Femur (tissue), 1 donor: ENCODE measurements around the gene ADAMTS15.

Experiments
- DNase-seq: peaks from one replicate; pipeline ENCODE4 v3.0.0-alpha.2; 2017

Gene ADAMTS15

GRCh38 chr11:130462101-130462885, 13.8 kb downstream of the ADAMTS15 start:
- no peak for DNase-seq

GRCh38 chr11:130462931-130463330, 14.5 kb downstream of the ADAMTS15 start:
- no peak for DNase-seq

GRCh38 chr11:130464291-130464812, 15.9 kb downstream of the ADAMTS15 start:
- DNase-seq: no peak

- DNase-seq: no peak
Observed at GRCh38 chr11:130465263-130465662, 16.8 kb downstream of the ADAMTS15 start.

GRCh38 chr11:130467116-130467900, 18.9 kb downstream of the ADAMTS15 start:
- DNase-seq: no peak

- peak; percentile 4 for DNase-seq
Observed at GRCh38 chr11:130469181-130469580, 20.7 kb downstream of the ADAMTS15 start.

GRCh38 chr11:130470832-130471706, 22.6 kb downstream of the ADAMTS15 start:
- peak; percentile 9 for DNase-seq

GRCh38 chr11:130471731-130472433, 23.4 kb downstream of the ADAMTS15 start:
- no peak for DNase-seq

GRCh38 chr11:130472434-130472961, 24.1 kb downstream of the ADAMTS15 start:
- DNase-seq: no peak

GRCh38 chr11:130473056-130473794, 24.8 kb downstream of the ADAMTS15 start:
- no peak for DNase-seq

- DNase-seq: no peak
Observed at GRCh38 chr11:130473795-130474377, 25.4 kb downstream of the ADAMTS15 start.

GRCh38 chr11:130474637-130475400, 26.4 kb downstream of the ADAMTS15 start:
- DNase-seq: no peak

- DNase-seq: no peak
Observed at GRCh38 chr11:130475426-130476053, 27.1 kb downstream of the ADAMTS15 start.

GRCh38 chr11:130476200-130476921, 27.9 kb downstream of the ADAMTS15 start:
- DNase-seq: no peak

GRCh38 chr11:130476922-130477491, 28.6 kb downstream of the ADAMTS15 start:
- DNase-seq: no peak

- DNase-seq: no peak
Observed at GRCh38 chr11:130477586-130478203, 29.2 kb downstream of the ADAMTS15 start.

- peak; percentile 72 for DNase-seq
Observed at GRCh38 chr11:130478204-130478701, 29.8 kb downstream of the ADAMTS15 start.

- DNase-seq: no peak
Observed at GRCh38 chr11:130478881-130479280, 30.4 kb downstream of the ADAMTS15 start.
